Common myeloid progenitor, CD34-positive (primary cell): ENCODE measurements around the gene CASP14. TPM values are rescaled to one million over a fixed set of nuclear protein-coding genes. Genes with fewer than 3 reads are reported as not detected.
"Not testable (repeated sequence)": the region's sequence is repeated elsewhere in the genome, so short reads cannot be mapped to it uniquely, and the experiment has no call there.

ENCODE experiments used
- CTCF ChIA-PET: fragments of 350-600 bp; sonication (Branson Sonifier 250); formaldehyde crosslinking; loops from one replicate; lab custom pipeline; 2021; ENCODE audit warnings: antibody characterized with exemption; lab: Charles Lee
- POLR2A ChIA-PET: fragments of 350-600 bp; sonication (Branson Sonifier 250); formaldehyde crosslinking; loops from one replicate; lab custom pipeline; 2021; ENCODE audit warnings: antibody characterized with exemption; lab: Charles Lee
- DNase-seq, 3 donors: peaks; one replicate each; pipeline versions ENCODE4 v3.0.0 to v3.0.0-alpha.2; 2013
- H3K27ac ChIP-seq, 2 experiments: 1 replicate in 1 of 2; 2 replicates in 1 of 2; pipeline ENCODE4 v1.7.0; 2013; ENCODE audit warnings: inconsistent platforms in 2 of 2, low read length in 2 of 2, mild to moderate bottlenecking in 2 of 2, low read depth in 1 of 2, moderate library complexity in 1 of 2; ENCODE audit not compliant: severe bottlenecking in 2 of 2, insufficient read depth in 1 of 2, poor library complexity in 1 of 2
- H3K27me3 ChIP-seq, 5 experiments: replicated peaks in 2 of 5; 1 replicate in 3 of 5; 2 replicates in 2 of 5; pipeline versions ENCODE4 v1.6.1 to v1.7.0; 2013; ENCODE audit warnings: low read length in 4 of 5, mild to moderate bottlenecking in 2 of 5, moderate library complexity in 2 of 5, inconsistent platforms in 1 of 5; ENCODE audit not compliant: insufficient read depth in 5 of 5, control insufficient read depth in 4 of 5
- H3K36me3 ChIP-seq, 4 experiments: 1 replicate in 2 of 4; 2 replicates in 2 of 4; pipeline versions ENCODE4 v1.6.1 to v1.7.0; 2013; ENCODE audit warnings: low read length in 3 of 4, control low read depth in 1 of 4, mild to moderate bottlenecking in 1 of 4; ENCODE audit not compliant: control insufficient read depth in 4 of 4, insufficient read depth in 4 of 4
- H3K4me1 ChIP-seq, 4 experiments: 1 replicate in 3 of 4; 2 replicates in 1 of 4; pipeline versions ENCODE4 v1.6.1 to v1.7.1; 2013; ENCODE audit warnings: low read length in 3 of 4, mild to moderate bottlenecking in 3 of 4, control low read depth in 1 of 4, inconsistent platforms in 1 of 4, moderate library complexity in 1 of 4; ENCODE audit not compliant: control insufficient read depth in 4 of 4, insufficient read depth in 4 of 4; ENCODE audit errors: control extremely low read depth in 1 of 4
- H3K4me3 ChIP-seq, 7 experiments: 1 replicate in 4 of 7; 2 replicates in 3 of 7; pipeline versions ENCODE4 v1.5.1 to v1.7.0; 2013; ENCODE audit warnings: mild to moderate bottlenecking in 7 of 7, low read length in 6 of 7, moderate library complexity in 6 of 7, inconsistent platforms in 2 of 7, low read depth in 2 of 7, control low read depth in 1 of 7; ENCODE audit not compliant: insufficient read depth in 4 of 7, control insufficient read depth in 1 of 7; ENCODE audit errors: extremely low read depth in 1 of 7
- H3K9me3 ChIP-seq, 5 experiments: 1 replicate in 4 of 5; 2 replicates in 1 of 5; pipeline versions ENCODE4 v1.6.1 to v1.7.1; 2013; ENCODE audit warnings: low read length in 4 of 5, mild to moderate bottlenecking in 2 of 5, inconsistent platforms in 1 of 5, low read depth in 1 of 5, moderate library complexity in 1 of 5; ENCODE audit not compliant: control insufficient read depth in 4 of 5, insufficient read depth in 2 of 5; ENCODE audit errors: control extremely low read depth in 1 of 5
- WGBS: methylation state at CpG from one replicate; pipeline ENCODE4 v1.1.5; 2013; ENCODE audit not compliant: insufficient coverage; 5-methylcytosine and 5-hydroxymethylcytosine counted together
- polyA plus RNA-seq: library from polyadenylated mRNA; unstranded; fragments of 120-200 nt; gene quantifications from one replicate; pipeline ENCODE4 v1.2.1, GENCODE V29; 2013

Gene CASP14, protein sequence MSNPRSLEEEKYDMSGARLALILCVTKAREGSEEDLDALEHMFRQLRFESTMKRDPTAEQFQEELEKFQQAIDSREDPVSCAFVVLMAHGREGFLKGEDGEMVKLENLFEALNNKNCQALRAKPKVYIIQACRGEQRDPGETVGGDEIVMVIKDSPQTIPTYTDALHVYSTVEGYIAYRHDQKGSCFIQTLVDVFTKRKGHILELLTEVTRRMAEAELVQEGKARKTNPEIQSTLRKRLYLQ
- polyA plus RNA-seq: not detected

DNA sequence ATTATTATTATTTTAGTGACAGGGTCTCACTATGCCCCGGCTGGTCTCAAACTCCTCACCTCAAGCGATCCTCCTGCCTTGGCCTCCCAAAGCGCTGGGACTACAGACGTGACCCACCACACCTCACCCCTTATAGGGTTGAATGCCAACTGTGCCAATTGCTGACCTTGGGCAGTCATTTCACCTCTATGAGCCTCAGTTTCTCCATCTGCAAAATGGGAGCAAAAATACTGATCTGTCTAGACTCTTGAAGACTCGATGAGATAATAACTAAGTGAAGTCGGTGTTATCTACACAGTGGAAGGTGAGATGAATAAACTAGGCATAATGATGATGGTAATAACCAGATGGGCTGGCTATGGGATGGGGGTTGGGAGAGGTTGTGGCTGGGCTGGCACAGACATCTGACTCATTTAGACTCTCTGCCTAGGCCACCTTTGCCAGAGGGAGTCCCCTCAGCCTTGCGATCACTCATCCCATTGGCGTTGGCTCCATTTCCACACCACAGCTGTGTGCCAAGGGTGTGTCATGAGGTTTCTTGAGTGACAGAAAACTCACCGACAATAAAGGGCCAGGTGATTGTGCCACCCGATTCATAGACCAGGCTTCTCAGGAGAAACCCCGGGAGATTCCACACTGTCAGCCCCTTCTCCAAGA is at the start of gene CASP14:
CASP14 (plus strand) TSS at position 596 of the 657 bp plus-strand sequence. CDS start 2,772 bp downstream, outside the sequence.
- DNase-seq: no peak

DNA sequence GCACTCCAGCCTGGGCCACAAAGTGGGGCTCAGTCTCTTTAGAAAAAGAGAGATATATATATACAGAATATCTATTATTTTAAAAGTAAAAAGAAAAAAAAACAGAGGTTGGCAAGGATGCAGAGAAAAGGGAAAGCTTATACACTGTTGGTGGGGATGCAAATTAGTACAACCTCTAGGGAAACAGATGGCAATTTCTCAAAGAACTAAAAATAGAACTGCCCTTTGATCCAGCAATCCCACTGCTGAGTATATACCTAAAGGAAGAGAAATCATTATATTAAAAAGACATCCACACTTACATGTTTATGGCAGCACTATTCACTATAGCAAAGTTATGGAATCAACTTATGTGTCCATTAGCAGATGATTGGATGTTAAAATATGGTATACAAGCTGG is 41.0 kb upstream of the CASP14 start:
- Histone ChIP-seq H3K4me1 (peaks cover 0 to 9% (median 6%) of the 10 kb centered on the region in 4 experiments), H3K36me3 (no peaks in the 10 kb centered on the region), H3K27me3 (peaks cover 5 to 39% (median 15%) of the 10 kb centered on the region in 5 experiments), H3K4me3 (no peak overlapping the region), H3K27ac (no peak overlapping the region), H3K9me3 (peaks cover 0 to 2% (median 0%) of the 10 kb centered on the region in 5 experiments)
- CTCF ChIA-PET: no interaction called here
- DNase-seq: no peak
- POLR2A ChIA-PET: no interaction called here

More for the DNA sequence above, at the start of gene CASP14:
- 93% methylated on average over 9 of the region's 11 CpGs for WGBS
- Histone ChIP-seq H3K36me3 (no peaks in the 10 kb centered on the region), H3K27ac (no peak within 1 kb of the TSS), H3K9me3 (peaks cover 0 to 3% (median 0%) of the 10 kb centered on the region in 5 experiments), H3K4me3 (no peak within 1 kb of the TSS), H3K4me1 (no peaks in the 10 kb centered on the region), H3K27me3 (peaks cover 0 to 5% (median 3%) of the 10 kb centered on the region in 5 experiments)
- CTCF ChIA-PET: no interaction called here
- POLR2A ChIA-PET: no interaction called here

DNA sequence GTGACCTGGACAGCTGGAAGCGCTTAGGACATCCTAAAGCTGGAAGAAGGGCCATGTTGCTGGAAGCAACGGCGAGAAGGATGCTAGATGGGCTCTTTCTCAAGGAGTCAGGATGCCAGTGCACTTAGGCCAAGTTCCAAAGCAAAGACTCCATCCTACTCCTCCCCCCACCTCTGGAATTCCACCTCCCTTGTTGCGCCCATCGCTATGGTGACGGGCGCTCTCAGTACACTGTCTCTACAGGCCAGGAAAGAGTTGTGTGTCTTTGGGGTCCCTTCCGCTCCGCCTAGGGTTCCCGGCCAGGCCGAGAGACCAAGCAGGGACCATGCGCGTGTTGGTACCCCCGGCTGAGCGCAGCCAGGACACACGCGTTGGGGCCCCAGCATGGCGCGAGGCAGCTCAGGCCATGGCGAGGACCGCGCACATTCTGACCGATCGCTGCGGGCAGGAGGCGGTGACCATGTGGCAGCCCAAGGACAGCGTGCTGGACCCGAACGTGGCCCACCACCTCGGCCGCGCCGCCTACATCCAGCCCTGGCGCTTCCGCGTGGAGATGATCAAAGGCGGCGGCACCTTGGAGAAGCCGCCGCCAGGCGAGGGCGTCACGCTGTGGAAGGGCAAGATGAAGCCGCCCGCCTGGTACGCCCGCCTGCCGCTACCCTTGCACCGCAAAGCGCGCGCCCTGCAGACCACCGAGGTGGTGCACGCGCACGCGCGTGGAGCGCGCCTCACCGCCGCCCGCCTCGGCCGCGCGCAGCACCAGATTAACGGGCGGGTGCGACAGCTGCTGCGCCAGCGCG is 38.6 kb upstream of the CASP14 start:
- peak; percentile 50 to 77 (median 67) for DNase-seq
- peaks cover 7 to 60% (median 24%) of the 10 kb centered on the region in 5 experiments for H3K27me3 ChIP-seq
- POLR2A ChIA-PET: interaction anchor here (0.6 kb wide), 1 partner anchor 12 kb away, joined by 3 read pairs; no protein-coding TSS in a partner anchor
- H3K4me1 ChIP-seq: peaks cover 0 to 9% (median 6%) of the 10 kb centered on the region in 4 experiments
- peaks cover 0 to 2% (median 0%) of the 10 kb centered on the region in 5 experiments for H3K9me3 ChIP-seq
- H3K4me3 ChIP-seq: peak overlapping the region in 5 of 7 experiments; percentile 19 to 64 (median 54)
- H3K36me3 ChIP-seq: no peaks in the 10 kb centered on the region
- WGBS: 11% methylated on average over 69 of the region's 73 CpGs
- CTCF ChIA-PET: no interaction called here
- no peak overlapping the region for H3K27ac ChIP-seq

DNA sequence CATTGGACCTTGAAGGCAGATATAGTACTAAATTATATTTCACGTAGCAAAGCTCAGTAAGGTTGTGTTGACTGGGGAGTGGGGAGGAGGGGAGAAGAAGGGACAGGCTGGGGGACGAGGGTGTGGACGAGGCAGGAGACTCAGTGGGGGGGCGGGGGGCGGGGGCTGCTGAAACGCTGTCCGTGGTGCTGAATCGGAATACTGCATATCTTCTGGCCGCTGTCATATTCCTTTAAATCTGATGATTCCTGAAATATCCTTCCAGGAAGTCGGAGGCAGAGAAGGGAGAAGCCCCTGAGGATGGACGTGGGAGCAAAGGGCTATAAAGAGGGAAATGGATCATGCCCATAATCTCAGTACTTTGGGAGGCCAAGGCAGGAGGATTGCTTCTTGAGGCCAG is 34.7 kb upstream of the CASP14 start:
- ChIA-PET POLR2A (no interaction called here), CTCF (no interaction called here)
- Histone ChIP-seq H3K4me1 (peaks cover 0 to 9% (median 6%) of the 10 kb centered on the region in 4 experiments), H3K27ac (no peak overlapping the region), H3K4me3 (no peak overlapping the region), H3K27me3 (peaks cover 3 to 59% (median 24%) of the 10 kb centered on the region in 5 experiments), H3K36me3 (no peaks in the 10 kb centered on the region), H3K9me3 (peaks cover 0 to 2% (median 0%) of the 10 kb centered on the region in 5 experiments)
- DNase-seq: peak in 2 of 3 donors; percentile 18 to 42
- WGBS: 10% methylated on average over 8 of the region's 11 CpGs

DNA sequence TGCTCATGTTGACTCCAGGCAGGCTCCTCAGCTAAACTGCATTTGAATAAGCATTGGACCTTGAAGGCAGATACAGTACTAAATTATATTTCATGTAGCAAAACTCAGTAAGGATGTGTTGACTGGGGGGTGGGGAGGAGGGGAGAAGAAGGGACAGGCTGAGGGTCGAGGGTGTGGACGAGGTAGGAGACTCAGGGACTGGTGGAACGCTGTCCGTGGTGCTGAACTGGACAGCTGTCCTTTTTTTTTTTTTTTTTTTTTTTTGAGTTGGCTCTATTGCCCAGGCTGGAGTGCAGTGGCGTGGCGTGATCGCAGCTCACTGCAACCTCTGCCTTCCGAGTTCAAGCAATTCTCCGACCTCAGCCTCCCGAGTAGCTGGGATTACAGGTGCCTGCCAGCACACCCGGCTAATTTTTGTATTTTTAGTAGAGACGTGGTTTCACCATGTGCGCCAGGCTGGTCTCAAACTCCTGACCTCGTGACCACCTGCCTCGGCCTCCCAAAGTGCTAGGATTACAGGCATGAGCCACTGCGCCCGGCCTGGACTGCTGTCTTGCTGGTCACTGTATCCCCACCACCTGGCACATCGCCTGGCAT is 33.2 kb upstream of the CASP14 start:
- H3K4me3 ChIP-seq: no peak overlapping the region
- 37% methylated on average over 15 of the region's 18 CpGs for WGBS
- ChIA-PET POLR2A (no interaction called here), CTCF (no interaction called here)
- H3K27me3 ChIP-seq: peaks cover 3 to 46% (median 16%) of the 10 kb centered on the region in 5 experiments
- peaks cover 0 to 3% (median 2%) of the 10 kb centered on the region in 4 experiments for H3K4me1 ChIP-seq
- no peaks in the 10 kb centered on the region for H3K36me3 ChIP-seq
- no peaks in the 10 kb centered on the region for H3K9me3 ChIP-seq
- DNase-seq: peak; percentile 11 to 56 (median 51)
- no peak overlapping the region for H3K27ac ChIP-seq

DNA sequence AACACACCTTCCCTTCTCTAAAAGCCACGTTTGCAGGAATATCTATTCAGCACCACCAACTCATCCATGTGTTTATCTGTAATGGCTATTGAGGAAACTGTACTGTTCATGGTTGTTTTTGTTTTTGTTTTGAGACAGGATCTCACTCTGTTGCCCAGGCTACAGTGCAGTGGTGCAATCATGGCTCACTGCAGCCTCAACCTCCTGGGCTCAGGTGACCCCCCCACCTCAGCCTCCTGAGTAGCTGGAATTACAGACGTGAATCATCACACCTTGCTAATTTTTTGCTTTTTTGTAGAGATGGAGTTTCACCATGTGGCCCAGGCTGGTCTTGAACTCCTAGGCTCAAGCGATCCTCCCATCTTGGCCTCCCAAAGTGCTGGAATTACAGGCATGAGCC is 30.4 kb upstream of the CASP14 start:
- H3K4me3 ChIP-seq, POLR2A ChIA-PET, DNase-seq, H3K9me3 ChIP-seq, H3K4me1 ChIP-seq, H3K36me3 ChIP-seq, H3K27ac ChIP-seq: not testable (repeated sequence)
- CTCF ChIA-PET: interaction anchor here (0.7 kb wide), 1 partner anchor 177 kb away, joined by 3 read pairs; no protein-coding TSS in a partner anchor
- WGBS: 83% methylated on average over 2 of the region's 3 CpGs
- H3K27me3 ChIP-seq: peaks cover 2 to 33% (median 4%) of the 10 kb centered on the region in 5 experiments
